Measurements from ENCODE around the gene SOX5.

- TF ChIP-seq CTCF (IDR thresholded peaks at IDR 0.05; ENCODE audit: low read depth, low read length) = no peak
- no peak for TF ChIP-seq MAX (IDR thresholded peaks at IDR 0.05; ENCODE audit: low read depth, low read length)
These were observed 4.9 kb upstream of the SOX5 start for GRCh38 chr12:23954332-23954731.

Measured in NB4 (cell line).